Osteoblast (primary cell): ENCODE measurements around the gene HS6ST1. TPM values are rescaled to one million over a fixed set of nuclear protein-coding genes. Genes with fewer than 3 reads are reported as not detected.
A peak's percentile ranks its signal among the peaks of the same experiment; 100 is the strongest.

Experiments used
- DNase-seq: peaks from one replicate; pipeline ENCODE4 v3.0.0; 2011; ENCODE audit warnings: low spot score, mixed read lengths; ENCODE audit not compliant: insufficient read length; ENCODE audit errors: missing footprints
- H2AFZ ChIP-seq: 2 replicates; pipeline ENCODE4 v1.6.0; 2011; ENCODE audit warnings: mild to moderate bottlenecking, low read length
- H3K27ac ChIP-seq: 2 replicates; pipeline ENCODE4 v1.5.1; 2011; ENCODE audit warnings: mild to moderate bottlenecking, low read depth, low read length, moderate library complexity
- H3K27me3 ChIP-seq: 2 replicates; pipeline ENCODE4 v1.6.0; 2012; ENCODE audit warnings: mild to moderate bottlenecking, control low read depth, inconsistent platforms, low read length, moderate library complexity; ENCODE audit not compliant: insufficient read depth
- H3K36me3 ChIP-seq: 2 replicates; pipeline ENCODE4 v1.5.1; 2011; ENCODE audit warnings: mild to moderate bottlenecking, low read length, control low read depth, moderate library complexity; ENCODE audit not compliant: insufficient read depth
- H3K4me1 ChIP-seq: 2 replicates; pipeline ENCODE4 v1.5.1; 2011; ENCODE audit warnings: mild to moderate bottlenecking, low read length, control low read depth, moderate library complexity; ENCODE audit not compliant: insufficient read depth
- H3K4me2 ChIP-seq: 2 replicates; pipeline ENCODE4 v1.6.0; 2011; ENCODE audit warnings: mild to moderate bottlenecking, low read length; ENCODE audit not compliant: insufficient read depth
- H3K4me3 ChIP-seq: fragments of 200-600 bp; sonication (generic); 3 replicates; pipeline ENCODE4 v1.5.1; 2012; ENCODE audit warnings: mild to moderate bottlenecking, low read length, inconsistent platforms; ENCODE audit not compliant: insufficient read depth
- H3K79me2 ChIP-seq: 2 replicates; pipeline ENCODE4 v1.6.0; 2012; ENCODE audit warnings: mild to moderate bottlenecking, low read length, control low read depth, inconsistent platforms; ENCODE audit not compliant: insufficient read depth
- H3K9me3 ChIP-seq: 2 replicates; pipeline ENCODE4 v1.5.1; 2011; ENCODE audit warnings: low read depth, low read length, control low read depth
- H4K20me1 ChIP-seq: 2 replicates; pipeline ENCODE4 v1.6.0; 2012; ENCODE audit warnings: mild to moderate bottlenecking, low read length, control low read depth; ENCODE audit not compliant: insufficient read depth
- CTCF ChIP-seq: IDR thresholded peaks from 2 replicates; pipeline ENCODE4 v1.5.1; 2011; ENCODE audit warnings: mild to moderate bottlenecking, low read depth, low read length, moderate library complexity; ENCODE audit errors: extremely low read depth
- total RNA-seq: library from RNA; depleted of rRNA; stranded (reverse); fragments of >200 nt; gene quantifications from 2 replicates; pipeline ENCODE4 v1.2.3, GENCODE V29; 2012

HS6ST1 gene
- total RNA-seq, 1 donor: 18.8 TPM

- H4K20me1 ChIP-seq: peaks cover 29% of the 10 kb centered on the region
- no peaks in the 10 kb centered on the region for H3K36me3 ChIP-seq
- H3K4me1 ChIP-seq: no peaks in the 10 kb centered on the region
- H2AFZ ChIP-seq: no peak overlapping the region
- no peaks in the 10 kb centered on the region for H3K27me3 ChIP-seq
- H3K4me3 ChIP-seq: no peak overlapping the region
- no peak overlapping the region for H3K27ac ChIP-seq
- peak; percentile 74 for DNase-seq
- H3K79me2 ChIP-seq: no peaks in the 10 kb centered on the region
- no peak for TF ChIP-seq CTCF
- no peak overlapping the region for H3K4me2 ChIP-seq
- H3K9me3 ChIP-seq: no peaks in the 10 kb centered on the region
These were observed 40.5 kb downstream of the HS6ST1 start for GRCh38 chr2:128277961-128278681.

GRCh38 chr2:128276878-128277675, 41.6 kb downstream of the HS6ST1 start:
- no peaks in the 10 kb centered on the region for H3K9me3 ChIP-seq
- H3K27me3 ChIP-seq: no peaks in the 10 kb centered on the region
- peak; percentile 51 for DNase-seq
- H3K4me2 ChIP-seq: no peak overlapping the region
- no peak for TF ChIP-seq CTCF
- H3K27ac ChIP-seq: no peak overlapping the region
- H3K79me2 ChIP-seq: no peaks in the 10 kb centered on the region
- no peaks in the 10 kb centered on the region for H3K4me1 ChIP-seq
- H4K20me1 ChIP-seq: peaks cover 27% of the 10 kb centered on the region
- no peak overlapping the region for H2AFZ ChIP-seq
- H3K4me3 ChIP-seq: no peak overlapping the region
- no peaks in the 10 kb centered on the region for H3K36me3 ChIP-seq

GRCh38 chr2:128275498-128276045, 43.1 kb downstream of the HS6ST1 start:
- no peak for DNase-seq
- Histone ChIP-seq H3K4me3 (no peak overlapping the region), H3K27ac (no peak overlapping the region), H3K27me3 (no peaks in the 10 kb centered on the region), H3K4me2 (no peak overlapping the region), H4K20me1 (peaks cover 19% of the 10 kb centered on the region), H3K36me3 (no peaks in the 10 kb centered on the region), H3K4me1 (no peaks in the 10 kb centered on the region), H2AFZ (no peak overlapping the region), H3K79me2 (no peaks in the 10 kb centered on the region), H3K9me3 (no peaks in the 10 kb centered on the region)
- TF ChIP-seq CTCF: no peak

- Histone ChIP-seq H3K4me1 (no peaks in the 10 kb centered on the region), H3K79me2 (no peaks in the 10 kb centered on the region), H3K36me3 (no peaks in the 10 kb centered on the region), H3K9me3 (no peaks in the 10 kb centered on the region), H3K27ac (no peak overlapping the region), H4K20me1 (peaks cover 16% of the 10 kb centered on the region), H3K4me2 (no peak overlapping the region), H3K27me3 (no peaks in the 10 kb centered on the region), H3K4me3 (no peak overlapping the region), H2AFZ (no peak overlapping the region)
- peak; percentile 66 for DNase-seq
- no peak for TF ChIP-seq CTCF
These were observed 44.5 kb downstream of the HS6ST1 start for GRCh38 chr2:128274218-128274617.
